Hematopoietic multipotent progenitor cell treated with erythropoietin and hydrocortisone succinate and interleukin-3 and kit ligand, for 15 days (in vitro differentiated cells): ENCODE measurements around the gene FRMD4A.

ENCODE experiments used
- DNase-seq: peaks from one replicate; pipeline ENCODE4 v3.0.0-alpha.2; 2015; ENCODE audit warnings: low spot score

Gene FRMD4A

DNA sequence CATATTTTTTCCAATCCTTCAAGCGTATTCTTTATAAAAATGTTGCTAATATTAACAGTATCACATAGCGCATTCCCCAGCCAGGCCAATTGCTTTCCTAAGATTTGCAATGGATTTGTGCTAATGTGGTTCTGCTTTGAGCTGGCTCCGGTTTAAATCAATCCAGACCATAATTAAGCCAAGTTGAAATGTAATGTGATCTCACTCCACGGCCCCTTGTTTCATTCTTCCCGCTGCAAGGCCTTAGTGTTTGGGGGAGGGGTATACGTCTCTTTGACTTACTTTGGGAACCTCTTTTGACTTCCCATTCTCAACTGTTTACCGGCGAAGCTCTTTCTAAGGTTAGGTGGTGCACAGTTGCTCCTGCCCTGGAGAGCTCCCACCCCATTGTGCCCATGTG, 657.6 kb downstream of the FRMD4A start:
- no peak for DNase-seq

DNA sequence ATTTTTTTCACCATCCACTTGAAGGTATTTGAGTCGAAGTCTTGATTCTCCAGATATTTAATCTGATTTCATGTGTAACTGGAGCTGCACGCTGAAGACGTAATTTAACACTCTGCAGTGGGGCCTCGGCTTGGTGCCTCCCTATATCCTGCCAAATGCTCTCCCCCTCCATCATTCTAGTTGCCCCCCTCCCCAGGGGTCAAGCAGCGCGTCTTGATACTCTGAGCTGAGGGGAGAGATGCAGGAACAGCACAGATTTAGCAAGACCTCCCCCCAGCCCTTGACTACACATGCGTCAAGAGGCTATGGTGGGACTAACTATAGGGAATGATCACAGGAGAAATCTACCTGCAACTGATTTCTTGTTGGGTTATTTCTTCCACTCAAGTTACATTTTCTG, 658.2 kb downstream of the FRMD4A start:
- DNase-seq: no peak

DNA sequence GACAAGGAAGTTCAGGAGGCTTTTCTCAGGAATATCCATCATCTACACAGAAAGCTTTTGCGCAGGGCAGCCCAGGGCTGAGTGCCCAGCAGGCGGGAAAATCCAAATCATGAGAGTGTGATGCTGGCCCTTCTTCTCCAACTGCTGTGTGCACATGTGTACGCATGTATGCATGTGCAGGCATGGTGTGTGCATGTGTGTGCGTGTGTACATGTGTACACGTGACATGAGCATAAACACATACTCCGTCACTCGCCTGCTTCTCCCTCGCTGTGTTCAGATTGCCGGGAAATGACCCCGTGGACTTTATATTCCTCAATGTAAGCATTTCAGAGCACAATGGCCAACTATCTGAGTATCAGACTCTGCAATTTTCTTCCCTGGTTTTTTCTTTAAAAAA, 658.8 kb downstream of the FRMD4A start:
- no peak for DNase-seq

DNA sequence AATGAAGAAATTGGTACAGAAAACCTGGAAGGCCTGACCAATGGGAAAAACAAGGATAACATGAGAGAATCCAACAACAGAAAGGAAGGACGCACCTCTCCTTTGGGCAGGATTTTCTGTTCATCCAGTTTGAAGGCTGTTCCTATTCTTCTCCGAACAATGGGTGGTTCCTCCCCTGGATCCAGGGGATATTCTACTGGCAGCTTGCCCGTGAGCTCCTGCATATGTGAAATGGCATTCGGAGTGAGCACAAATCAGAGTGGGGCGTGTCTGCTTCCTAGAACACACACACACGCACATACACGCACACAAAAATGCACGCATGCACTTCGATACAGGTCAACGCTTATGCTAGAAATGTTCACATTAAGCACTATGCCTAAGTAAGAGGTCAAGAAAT, 660.4 kb downstream of the FRMD4A start:
- DNase-seq: no peak

DNA sequence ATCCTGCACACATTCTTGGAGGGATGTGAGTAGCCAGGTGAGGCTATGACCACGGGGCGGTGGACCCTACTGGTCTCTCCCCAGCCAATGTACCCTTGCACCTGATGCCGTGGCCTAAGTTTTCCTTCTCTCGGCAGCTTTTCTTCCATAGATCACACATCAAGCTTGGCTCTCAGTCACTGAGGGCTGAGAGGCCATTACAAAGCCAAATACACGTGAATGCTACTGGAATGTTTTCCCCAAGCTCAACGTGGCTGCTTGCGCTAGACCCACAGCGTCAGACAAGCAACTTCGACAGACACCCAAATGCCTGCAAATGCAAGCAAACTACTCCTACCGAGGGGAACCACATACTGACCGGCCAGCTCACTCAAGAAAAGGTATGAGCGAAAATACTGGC, 660.8 kb downstream of the FRMD4A start:
- no peak for DNase-seq

DNA sequence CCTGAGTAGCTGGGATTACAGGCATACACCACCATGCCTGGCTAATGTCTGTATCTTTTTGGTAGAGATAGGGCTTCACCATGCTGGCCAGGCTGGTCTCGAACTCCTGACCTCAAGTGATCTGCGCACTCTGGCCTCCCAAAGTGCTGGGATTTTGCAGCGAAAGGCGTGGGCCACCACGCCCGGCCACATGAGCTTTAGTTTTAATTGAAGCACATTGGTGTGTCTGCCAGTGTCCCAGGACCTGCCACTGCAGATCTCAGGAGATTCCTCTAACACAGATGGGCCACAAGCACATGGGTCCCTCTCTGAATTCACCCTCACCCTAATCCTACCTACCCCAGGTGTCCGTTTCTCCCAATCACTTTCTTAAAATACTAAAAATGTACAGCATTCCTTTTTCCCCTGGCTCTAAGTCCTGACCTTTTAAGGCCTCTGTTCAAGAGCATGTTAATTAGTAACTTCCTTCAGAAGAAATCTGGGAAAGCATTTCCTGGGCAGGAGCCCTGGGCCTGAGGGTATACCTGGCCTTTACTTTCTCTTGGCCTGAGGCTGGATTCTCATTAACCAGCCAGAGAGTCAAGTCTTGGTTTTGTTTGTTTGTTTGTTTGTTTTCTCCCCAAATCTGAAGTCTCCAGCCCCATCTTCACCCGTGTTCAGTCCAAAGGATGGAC, 661.4 kb downstream of the FRMD4A start:
- DNase-seq: no peak

DNA sequence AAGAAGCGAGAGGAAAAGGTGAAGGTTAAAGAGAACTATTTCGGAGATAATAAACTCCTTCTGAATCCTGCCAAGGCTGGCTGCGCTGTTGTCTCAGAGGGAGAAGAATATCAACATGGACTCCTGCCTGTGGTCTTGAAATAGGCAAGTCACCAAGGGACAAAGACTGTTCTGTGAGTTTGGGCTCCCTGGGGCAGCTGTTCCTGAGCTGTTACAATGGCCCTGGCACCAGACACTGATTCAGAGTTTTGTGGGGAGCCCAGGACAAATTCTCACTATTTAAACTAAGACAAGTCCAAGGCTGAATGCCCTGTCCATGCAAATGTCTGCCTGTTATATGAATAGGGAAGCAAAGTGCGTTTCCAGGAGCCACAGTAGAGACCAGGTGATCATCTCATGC, 662.6 kb downstream of the FRMD4A start:
- DNase-seq: no peak

DNA sequence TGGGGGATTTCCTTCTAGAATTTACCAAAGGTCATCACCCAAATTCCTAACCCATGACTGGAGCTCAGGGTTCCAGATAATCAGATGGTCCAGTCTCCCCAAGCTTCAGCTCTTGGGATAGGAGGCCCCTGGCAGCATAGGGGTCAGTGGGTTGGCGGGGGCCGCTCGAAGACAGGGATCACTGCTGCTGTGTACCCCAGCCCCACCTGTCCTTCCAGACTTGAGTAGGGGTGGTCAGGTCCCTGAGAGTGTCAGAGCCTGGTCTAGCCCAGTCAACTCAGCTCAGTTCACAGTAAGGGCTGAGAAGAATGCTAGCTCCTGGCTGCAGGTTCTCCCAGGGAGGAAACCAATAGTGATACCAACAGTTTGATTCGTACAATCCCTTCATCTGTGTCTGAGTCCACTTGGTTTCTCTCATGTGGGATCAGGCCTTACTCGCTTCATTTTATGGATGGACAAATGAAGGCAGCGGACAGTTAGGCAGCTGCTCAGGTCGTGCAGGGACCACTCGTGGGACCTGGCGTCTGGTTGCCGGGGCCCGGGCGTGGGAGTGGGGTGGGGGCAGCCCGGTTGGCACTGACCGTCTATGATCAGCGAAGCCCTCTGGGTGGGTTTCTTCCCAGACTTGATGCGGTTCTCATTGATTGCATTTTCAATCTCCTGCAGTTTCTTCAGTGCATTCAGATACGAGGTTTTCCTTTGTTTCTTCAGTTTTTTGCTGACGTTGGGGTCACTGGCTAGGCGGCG, 665.0 kb downstream of the FRMD4A start:
- no peak for DNase-seq

DNA sequence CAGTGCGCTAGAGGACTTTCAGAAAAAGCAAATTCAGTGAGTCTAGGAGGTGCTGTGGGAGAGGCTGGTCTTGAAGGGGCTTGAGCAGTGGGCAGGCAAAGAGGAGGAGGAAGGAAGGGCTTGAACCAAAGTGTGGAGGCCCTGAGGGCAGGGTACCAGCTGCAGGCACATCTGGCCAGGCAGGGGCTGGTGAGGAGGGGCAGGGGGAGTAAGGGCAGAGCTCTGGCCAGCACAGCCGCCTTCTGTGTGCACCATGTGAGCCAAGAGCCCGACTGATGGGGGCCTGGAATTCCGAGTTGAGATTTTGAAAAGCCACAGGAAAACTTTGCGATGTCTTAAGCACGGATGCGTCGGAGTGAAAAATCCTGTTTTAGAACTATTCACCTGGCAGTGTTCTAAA, 669.5 kb downstream of the FRMD4A start:
- DNase-seq: no peak

DNA sequence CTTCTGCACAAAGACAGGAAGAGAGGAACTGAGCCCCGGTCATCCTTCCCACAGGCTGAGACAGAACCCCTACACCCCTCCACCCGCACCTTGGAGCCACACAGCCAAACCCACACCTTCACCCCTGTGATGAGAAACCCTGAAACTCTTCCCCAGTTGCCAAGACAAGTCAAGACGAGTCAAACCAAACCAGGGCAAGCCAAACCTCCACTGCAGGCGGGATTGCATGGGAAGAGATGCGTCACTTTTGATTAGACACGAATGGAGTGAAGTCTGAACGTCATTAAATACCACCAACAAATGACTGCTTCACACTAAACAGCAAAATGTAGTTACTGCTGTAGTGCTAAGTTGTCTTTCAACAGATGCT, 670.2 kb downstream of the FRMD4A start:
- no peak for DNase-seq

DNA sequence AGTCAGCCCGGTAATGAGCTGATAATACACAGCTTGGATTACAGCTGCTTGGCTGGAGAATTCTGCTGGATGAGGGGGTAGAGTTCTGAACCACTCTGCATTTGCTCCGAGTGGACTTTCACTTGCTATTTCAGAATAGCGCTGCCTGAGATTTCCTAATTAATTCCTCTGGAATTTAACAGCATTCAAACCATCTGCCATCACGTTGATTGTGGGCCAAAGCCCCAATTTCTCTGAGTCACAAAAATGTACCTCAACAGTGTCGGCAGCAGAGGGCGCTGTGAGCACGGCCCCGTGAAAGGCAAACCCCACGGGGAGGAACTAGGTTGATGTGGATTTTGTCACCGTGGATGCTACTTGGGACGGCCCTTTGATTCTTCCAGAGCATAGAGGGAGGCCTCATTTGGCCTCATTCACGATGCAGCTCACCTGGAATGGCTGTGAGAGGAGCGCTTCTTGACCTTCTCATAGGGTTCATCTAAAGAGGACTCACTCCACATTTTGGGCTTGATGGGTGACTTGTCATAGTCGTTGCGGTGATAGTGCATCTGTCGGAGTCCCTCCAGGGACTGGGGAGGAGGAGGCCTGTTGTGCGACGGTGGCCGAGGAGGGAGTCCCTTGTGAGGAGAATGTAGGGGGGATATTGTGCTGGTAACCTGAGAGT, 670.7 kb downstream of the FRMD4A start:
- DNase-seq: peak; percentile 73

DNA sequence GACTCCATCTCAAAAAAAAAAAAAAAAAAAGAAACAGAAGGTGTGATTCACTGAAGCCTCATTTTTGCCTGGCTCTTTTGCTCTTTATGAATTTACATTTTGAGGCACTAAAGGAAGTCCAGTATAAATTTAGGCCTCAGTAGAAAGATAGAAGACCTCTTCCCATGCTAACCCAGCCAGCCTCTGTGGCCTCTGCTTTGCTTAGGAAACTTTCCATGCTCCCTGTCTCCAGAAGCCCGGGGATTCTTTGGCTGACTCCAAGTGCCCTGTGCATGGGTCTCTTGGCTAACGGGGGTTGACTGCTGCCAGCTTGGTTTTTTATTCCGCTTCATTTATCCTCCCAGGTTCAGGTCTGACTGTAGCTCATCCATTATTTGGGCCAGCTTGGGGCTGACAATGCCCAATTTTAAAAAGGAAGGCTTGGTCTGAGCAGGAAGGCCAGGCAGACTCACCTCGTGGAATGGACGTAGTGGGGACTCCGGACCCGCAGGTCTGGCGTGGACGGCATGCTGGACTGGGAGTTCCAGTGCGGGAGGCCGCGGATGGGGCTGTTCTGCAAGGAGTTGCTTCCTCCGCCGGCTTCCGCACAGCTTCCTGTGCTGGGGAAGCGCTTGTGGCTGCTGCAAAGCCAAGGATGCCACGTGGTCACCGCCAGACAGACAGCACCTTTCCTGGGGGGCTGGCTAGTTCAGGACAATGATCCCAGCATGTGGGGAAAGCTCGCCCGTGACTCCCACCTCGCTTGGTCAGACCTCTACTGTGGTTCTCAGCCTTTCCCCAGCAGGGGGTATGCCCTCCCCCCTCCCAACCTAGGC, 671.6 kb downstream of the FRMD4A start:
- DNase-seq: no peak

DNA sequence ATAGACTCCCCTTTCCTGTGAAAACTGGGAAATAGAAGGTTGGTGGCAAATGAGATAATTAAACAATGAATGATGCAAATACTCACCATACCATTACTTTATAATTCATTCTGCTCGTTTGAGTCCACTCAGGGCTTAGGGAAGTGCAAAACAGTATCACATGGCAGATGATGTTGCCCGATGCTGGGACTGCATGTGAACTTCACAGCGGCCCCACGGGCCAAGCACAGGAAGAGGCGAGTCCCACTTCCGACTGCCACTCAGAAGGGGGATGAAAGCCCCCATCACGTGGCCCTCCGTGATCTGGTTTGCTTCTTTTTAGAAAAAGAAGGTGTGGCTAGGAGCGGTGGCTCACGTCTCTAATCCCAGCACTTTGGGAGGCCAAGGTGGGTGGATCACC, 672.5 kb downstream of the FRMD4A start:
- DNase-seq: no peak

DNA sequence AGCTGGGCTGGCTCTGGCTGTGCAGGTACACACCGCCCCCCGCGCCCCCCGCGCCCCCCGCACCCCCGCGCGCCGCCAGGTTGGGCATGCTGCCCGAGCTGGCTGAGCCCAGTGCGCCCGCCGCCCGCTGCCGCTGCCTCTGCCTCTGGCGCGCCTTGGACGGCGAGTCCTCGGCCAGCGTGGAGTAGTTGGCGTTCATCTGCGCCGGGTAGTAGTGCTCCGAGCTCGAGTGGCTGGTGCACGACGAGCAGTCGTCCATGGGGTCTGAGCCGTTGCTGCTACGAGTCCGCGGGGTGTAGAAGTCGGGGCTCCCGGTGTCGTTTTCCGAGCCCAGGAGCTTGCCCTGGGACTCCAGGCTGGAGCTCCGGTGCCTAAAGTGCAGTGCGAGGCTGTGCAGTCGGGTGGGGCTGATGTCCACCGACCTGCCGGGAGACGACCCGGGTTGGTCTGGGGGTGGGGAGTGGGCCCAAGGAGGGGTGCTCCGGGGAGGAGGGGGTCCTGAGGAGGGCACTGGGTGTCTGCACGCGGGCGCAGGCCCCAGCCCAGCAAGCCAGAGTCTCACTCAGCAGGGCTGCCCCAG, 673.5 kb downstream of the FRMD4A start:
- no peak for DNase-seq

DNA sequence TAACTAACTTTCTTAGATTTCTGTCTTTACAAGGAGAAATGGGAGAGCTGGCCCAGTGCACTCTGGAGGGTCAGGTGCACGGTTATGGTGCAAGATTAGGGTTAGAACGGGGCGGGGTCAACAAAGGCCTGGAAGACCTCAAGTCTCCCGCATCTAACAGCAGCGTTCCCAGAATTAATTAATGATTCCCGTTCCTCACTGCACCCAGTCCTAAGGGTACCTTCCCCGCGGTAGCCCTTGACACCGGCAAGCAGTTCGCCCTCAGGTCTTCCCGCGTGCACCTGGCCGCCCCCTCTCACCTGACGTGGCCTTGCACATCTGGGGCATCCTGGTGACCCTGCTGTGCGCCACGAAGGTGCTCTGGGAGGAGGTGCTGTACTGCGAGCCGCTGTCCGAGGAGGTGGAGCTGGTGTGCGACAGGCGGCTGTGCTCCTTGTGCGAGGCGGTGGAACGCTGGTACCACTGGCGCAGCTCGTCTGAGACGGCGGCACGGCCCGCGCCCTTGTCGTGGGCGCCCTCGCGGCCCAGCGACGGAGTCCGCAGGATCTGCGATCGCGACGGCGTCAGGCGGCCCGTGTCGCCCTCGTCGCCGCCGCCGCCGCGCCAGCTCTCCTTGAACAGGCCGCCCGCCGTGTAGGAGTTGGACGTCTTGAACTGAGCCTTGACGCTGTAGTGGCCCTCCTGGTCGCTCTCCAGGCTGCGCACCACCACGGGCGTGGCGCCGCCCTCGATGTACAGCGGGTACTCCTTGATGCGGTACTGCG, 674.2 kb downstream of the FRMD4A start:
- DNase-seq: no peak

DNA sequence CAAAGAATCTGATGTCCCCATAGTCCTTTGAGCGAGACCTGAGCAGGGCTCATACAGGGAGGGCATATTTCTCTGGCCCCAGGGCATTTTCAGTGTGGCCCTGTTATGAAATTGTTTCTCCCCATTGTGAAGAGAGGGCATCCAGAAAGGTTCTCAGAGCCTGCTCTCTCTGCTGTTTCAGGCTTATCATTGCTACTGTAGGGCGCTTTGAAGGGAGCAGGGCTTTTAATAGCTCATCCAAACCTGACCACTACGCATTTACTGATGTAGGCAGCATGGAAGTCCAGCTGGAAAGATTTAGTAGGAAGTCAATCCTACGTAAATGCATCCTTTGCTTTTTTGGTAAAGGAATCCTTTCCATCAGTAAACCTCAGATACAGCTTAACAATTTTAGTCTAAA, 675.9 kb downstream of the FRMD4A start:
- no peak for DNase-seq

DNA sequence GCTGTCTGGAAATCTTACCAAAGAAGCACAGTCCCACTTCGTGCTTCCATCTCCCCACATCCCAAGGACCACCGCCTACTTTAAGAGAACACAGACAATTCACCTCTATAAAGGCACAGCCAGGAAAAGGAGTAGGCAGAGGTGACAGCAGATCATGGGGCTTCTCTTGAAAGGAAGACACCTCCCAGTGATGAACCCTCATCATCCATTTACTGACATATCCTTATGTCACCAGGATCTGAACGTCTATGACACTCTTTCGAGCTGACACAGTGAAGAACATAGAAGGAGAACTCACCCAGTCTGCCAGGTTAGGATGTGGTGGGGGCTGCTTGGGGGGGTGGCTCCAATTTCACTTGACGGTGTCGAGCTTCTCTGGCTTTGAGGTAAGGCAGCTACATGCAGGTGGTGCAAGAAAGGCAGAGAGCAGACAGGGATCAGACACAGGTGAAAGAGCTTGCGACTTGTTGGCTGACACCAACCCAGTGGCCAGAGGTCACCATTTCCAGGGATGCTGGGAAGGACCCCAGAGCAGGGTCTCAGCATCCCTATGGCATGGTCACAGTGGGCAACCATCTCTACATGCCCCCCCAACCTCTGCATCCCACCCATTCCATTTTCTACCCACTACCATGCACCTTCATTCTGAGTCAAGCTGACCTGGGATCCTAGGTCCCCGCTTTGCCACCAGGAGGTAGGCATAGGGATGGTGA, 676.5 kb downstream of the FRMD4A start:
- no peak for DNase-seq

DNA sequence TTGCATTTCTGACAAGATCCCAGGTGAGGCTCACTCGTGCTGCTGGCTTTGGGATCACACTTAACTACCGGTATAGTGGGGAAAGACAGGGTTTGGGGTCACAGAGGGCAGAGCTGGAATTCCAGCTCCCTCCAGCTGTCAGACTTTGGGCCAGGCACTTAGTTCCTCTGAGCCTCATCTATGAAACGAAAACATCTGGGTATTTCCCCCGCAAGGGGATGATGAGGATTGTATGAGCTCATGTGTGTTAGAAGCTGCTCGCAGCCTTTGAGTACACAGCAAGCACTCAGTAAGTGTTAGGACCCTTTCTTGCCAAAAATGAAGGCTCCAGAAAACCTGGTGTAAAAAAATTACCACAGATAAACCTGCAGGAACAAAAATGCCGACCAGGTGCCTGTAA, 677.9 kb downstream of the FRMD4A start:
- DNase-seq: no peak

DNA sequence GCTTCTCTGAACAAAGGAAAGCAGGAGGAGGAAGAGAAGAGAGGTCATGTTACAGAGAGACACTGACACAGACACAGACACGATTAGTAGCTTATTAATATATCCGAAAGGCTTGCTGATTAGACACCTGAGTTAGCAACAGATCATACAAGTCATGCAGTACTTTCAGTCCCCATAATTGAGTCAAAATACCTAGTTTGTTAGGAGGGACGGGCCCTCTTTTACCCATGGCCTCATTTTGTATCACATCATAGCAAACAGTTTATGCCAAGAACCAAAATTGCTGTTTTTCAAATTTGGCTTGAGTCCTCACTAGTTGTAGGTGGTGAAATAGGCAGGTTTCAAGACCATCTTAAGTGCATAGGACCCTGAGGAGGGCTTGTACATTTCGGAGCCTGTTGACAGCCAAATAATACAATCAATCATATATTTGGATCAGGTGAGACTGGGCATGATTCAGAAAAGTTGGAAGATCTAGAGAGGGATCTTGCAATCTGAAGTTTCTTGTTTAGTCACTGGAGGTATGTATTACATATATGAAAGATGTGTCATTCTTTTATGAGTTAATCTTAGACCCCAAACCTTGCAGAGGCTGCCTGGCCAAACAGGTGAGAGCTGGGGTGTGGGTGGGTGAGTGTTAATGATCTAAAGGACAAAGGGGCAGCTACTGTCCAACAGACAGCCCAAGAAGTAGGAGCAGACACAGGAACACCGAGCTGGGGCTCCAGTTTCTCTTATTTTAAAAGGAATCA, 678.6 kb downstream of the FRMD4A start:
- no peak for DNase-seq

DNA sequence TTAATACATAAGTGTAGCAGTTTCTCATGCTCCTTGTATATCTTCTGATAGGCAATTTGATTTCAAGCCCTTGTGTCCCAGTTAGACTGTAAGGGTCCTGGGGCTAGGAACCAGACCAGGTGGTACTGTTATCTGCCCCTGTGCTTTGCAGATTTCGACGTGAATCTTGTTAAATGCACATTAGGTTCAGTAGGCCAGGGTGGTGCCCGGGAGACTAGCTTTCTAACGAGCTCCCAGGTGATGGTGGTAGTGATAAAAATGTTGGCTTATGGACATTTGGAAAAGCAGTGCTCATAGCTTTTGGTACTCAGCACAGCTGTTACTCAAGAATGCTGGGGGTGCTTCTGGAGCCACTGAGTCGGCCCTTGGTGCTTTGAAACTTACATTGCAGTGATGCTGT, 679.8 kb downstream of the FRMD4A start:
- no peak for DNase-seq
